GM21825 (cell line): ENCODE data around the gene TMIGD1.

ENCODE experiments used
- ATAC-seq: cut with Tn5 transposase; IDR thresholded peaks from one replicate; pipeline ENCODE4 v1.9.1; 2021; ENCODE audit warnings: mild to moderate bottlenecking, moderate library complexity; ENCODE audit not compliant: unreplicated experiment

Gene TMIGD1

GRCh38 chr17:30333503-30334360, at the start of gene TMIGD1:
Gene TMIGD1 (minus strand): TSS chr17:30334057. CDS start chr17:30332133, 1,924 bp downstream.
- ATAC-seq: no peak

DNA sequence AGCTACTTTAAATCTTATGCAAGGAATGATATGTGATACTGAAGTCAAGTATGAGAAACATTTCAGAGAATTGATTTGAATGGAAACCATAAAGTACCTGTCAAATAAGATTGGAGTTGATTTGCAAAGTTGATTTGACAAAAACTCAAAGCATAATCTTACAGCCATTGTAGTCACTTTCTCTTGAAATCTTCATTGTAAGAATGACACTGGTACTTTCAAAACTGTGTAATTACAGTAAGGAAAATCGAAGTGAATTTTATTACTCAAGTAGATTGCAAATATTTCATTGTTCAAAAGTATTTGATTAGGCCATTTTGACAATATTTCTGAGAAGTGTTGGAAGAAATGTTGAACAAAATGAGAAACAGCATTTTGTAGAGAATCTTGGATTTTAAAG, 48.5 kb upstream of the TMIGD1 start:
- no peak for ATAC-seq

DNA sequence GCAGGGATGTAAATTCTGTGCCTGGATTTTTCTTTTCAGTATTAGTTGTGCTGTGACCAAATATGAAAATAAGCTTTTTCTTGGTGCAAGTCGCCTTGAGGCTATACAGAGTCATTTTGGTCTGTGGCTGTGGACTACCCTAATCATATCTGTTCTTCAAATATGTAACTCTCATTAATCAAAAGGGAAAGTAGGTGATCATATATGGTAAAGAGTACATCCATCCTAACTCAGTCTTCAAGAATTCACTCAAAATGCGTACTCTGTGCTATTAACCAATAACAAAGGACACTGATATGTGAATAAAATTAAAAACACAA, 47.4 kb upstream of the TMIGD1 start:
- ATAC-seq: no peak

GRCh38 chr17:30380643-30381339, 46.9 kb upstream of the TMIGD1 start:
- no peak for ATAC-seq

- no peak for ATAC-seq
These were observed 46.1 kb upstream of the TMIGD1 start for GRCh38 chr17:30379903-30380381.

DNA sequence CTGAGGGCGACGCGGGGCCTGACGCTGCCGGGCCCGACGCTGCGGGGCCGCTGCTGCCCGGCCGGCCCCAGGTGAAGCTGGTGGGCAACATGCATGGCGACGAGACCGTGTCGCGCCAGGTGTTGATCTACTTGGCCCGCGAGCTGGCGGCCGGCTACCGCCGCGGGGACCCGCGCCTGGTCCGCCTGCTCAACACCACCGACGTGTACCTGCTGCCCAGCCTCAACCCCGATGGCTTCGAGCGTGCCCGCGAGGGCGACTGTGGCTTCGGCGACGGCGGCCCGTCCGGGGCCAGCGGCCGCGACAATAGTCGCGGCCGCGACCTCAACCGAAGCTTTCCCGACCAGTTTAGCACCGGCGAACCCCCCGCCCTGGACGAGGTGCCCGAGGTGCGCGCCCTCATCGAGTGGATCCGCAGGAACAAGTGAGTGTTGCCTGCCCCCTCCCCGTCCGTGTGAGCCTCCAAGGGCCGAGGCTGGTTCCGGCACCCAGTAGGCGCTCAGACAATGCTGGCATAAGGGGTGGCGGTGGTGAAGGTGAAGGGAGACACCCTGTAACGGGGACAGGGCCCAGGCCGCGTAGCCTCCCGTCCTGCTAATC, 45.5 kb upstream of the TMIGD1 start:
- peak; percentile 20 for ATAC-seq

DNA sequence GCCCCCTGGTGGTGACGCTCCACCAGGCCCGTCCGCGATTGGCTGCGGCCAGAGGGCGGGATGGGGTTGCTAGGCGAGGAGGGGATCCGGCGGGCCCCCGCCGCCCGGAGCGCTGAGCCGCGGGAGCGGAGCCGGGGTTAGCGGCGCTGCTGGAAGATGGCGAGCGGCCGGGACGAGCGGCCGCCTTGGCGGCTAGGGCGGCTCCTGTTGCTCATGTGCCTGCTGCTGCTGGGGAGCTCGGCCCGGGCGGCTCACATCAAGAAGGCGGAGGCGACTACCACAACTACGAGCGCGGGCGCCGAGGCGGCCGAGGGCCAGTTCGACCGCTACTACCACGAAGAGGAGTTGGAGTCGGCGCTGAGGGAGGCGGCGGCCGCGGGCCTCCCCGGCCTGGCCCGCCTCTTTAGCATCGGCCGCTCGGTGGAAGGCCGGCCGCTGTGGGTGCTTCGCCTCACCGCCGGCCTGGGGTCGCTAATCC, 45.0 kb upstream of the TMIGD1 start, which contains the start of gene CPD:
CPD (plus strand) TSS at position 103 of the 478 bp plus-strand sequence; CDS start at position 157, 54 bp downstream.
- peak; percentile 78 for ATAC-seq

- ATAC-seq: peak; percentile 6
These were observed 44.5 kb upstream of the TMIGD1 start for GRCh38 chr17:30378241-30378824.

DNA sequence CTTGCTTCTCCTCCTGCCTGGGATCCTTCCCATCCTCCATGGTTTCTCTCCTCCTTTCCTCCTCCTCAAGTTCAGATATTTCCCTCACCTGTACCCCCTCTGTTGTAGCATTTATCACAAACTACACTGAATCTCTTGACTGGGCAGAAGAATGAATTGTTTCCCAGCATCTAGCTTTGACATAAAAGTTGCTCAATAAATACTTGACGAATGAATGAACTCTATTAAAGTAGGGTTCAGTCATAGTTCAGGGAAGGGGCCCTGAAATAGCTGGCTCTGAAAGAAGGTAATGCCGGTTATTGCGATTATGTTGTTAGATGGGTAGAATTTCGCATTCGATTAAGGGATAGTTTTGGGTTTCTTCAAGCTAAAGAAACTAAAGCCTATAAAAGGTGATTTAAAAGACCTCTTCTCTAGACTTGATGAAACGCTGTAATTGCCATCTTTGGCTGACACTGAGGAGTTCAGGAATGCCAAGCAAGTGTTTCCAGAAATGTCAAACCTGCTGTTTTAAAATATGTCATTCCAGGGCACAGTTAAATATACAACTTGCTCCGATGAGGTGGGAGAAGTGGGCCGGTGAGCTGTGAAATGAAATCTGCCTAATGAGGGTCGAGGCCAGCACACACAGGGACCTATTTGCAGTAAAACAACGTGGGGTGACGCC, 43.9 kb upstream of the TMIGD1 start:
- no peak for ATAC-seq

DNA sequence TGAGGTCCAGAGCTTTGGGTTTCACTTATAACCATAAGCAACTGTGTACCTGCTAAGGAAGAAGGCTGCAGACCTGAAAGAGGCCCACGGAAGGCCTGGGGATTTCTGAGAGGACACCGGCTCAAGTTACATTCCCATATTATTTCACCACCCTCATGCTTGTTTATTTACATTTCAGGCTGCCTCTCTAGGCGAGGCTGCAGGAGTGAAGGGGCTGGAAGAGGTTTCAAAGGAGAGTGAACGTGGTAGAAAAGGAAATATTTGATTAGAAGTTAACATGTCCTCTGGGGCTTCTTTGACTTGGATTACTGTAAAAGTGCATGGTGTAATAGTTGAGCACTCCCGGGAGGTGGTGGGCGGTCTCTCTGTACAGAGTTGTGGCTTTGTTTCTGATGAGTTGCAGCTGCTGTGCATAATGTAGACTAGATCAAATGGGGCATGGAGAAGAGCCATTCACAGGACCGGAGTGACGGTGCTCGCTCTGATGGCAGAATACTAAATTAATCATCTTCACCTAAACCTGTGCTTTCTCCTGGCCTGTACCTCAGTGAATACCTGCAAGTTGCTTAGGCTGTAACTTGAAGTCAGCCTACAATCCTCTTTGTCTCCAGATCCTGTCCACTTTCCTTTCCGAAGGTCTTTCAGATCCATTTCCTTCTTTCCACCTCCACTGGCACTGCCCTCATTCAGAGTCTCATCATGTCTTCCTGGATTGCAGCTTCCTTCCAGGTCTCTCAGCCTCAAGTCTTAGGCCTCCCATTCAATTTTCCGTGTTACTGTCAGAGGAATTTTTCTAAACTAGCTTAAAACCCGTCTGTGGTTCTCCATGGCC, 43.0 kb upstream of the TMIGD1 start:
- no peak for ATAC-seq

DNA sequence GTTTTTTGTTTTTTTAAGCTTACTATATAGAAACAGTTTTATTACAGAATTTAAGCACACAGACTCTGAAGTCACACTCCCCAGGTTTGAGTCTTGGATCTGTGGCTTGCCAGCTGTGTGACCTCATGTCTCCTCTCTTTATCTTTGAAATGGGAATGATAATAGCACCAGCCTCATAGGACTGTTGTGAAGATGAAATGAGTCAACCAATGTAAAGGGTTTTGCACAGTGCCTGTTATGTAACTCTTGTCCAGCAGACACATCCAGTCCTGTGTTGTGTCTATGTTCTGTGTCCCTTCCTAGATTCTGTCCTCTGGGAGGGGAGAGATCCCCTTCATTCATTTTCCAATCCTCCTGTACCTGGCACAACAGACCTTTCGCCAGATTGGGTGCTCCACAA, 41.8 kb upstream of the TMIGD1 start:
- ATAC-seq: no peak

- no peak for ATAC-seq
These were observed 38.9 kb upstream of the TMIGD1 start for GRCh38 chr17:30372755-30373154.

DNA sequence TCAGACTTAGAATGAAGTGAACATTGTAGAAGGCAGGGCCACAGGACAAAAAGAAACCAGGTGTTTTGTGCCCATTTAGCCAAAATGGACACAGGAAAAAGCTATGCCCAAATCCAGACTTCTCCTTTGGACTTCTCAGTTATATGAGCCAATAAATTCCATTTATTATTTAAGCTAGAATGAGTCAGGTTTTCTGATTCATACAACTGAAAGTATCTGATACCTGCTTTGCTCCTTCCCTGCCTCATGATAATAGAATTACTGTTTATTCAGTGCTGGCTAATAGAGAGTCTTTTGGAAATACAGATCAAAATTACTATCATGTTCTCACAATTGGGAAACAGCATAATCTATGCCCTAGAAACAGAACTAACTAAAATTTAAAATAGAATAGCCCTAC, 36.1 kb upstream of the TMIGD1 start:
- no peak for ATAC-seq

DNA sequence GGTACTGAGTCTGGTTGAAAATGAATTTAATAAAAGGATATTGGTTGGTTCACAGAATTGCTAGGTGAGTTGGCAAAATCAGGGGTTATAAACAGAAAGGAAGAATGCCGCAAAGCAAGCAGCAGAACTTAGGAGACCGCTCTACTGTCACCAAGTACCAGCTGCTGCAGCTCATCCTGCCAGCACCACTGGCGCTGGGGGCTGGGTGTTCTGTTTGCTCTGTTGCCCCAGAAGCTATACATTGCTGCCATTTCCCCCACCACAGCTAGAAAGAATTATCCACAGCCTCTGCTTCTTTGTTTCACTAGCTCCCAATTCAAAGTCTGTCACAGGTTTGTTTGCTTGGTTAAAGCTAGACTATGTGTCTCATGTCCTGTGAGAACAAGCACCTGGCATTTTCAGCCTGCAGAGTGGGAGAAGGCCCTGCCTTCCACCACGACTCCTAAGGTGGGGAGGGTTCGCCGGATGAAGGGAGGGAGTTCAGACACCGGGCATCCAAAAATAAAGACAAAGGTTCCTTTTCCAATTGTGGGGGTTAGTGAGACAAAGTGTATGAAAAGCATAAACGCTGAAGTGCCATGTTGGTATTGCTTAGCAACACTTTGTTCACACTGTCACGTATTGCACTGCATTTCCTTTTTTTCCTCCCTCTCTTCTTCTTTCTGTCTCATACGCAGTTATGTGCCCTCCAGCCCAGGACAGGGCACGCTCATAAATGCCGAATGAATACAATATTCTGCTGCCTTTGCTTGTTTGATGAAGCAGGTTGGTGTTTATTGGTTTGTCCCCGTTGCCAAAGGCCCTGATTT, 35.3 kb upstream of the TMIGD1 start:
- no peak for ATAC-seq

DNA sequence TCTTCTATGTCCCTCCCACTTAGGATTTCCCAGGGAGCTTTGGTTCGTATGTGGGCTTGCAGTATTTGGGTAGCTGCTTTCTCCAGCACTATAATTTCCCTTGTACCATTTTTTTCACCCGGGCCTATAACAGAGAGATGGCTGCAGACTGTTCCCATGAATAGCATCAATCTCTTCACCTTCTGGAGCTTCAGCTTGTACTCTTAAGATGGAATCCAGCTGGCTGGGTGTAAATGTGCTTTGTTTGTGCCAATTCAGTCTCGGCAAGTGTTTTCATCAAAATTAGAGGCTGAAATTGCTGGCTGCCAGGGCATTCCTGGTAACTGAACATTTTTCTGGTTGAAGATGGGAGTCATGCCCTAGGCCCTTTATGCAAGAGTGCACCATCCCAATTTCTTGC, 32.7 kb upstream of the TMIGD1 start:
- ATAC-seq: no peak

DNA sequence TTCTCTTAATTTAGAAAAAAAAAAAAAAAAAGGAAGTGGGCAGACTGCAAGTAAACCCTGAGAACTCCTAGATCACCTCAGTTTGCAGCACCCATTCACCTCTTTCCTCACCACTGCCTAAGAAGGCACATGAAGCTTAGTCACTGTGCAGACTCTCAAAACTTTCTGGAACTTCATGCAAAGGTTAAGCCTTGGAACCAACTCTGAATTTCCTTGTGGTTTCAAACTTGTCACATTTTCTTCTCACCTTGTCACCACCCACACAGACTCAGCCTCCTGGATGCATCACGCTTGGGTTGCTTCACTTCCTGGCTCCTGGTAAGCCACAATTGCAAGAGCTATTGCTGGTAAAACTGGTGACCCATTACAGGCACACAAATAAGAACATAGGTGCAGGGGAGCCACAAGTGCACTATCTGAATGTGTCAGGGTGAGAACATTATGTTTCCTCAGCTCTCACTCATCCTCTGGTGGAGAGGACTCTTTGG, 29.9 kb upstream of the TMIGD1 start:
- peak; percentile 81 for ATAC-seq

GRCh38 chr17:30361766-30362279, 28.0 kb upstream of the TMIGD1 start:
- no peak for ATAC-seq

DNA sequence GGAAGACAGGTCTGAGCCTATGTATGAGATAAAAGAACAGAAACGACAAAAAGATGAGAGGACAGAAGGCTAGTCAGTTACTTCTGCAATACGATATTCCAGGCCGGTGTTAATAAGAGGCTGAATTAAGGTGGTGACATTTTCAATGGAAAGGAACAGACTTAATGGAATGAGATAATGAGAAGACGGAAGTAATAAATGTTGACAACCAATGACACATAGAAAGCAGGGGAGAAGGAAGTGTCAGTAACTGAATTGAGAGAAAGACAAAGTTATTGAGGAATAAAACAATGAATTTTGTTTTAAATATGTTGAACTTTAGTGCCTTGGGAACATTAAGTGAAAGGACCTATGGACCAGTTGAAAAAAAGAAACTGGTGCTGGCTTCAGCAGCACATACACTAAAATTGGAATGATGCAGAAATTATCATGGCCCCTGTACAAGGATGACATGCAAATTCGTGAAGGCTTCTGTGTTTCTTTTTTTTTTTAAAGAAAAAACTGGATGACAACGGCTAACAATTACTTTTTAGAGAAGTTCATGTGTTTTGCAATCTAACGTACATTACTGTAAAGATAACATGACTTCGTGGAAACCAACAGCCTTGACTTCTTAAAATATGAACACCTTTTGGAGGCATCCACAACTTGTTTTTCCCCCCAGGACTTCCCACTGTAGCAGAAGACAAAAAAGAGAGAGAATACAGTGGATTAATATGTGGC, 26.4 kb upstream of the TMIGD1 start:
- ATAC-seq: no peak
